DOHH2 (cell line): ENCODE results near the gene PRG3.

Source experiments
- H3F3A ChIP-seq: fragments of 200-600 bp; sonication (generic), shearing (Covaris generic); 2 replicates; pipeline ENCODE4 v1.6.0; 2016; ENCODE audit warnings: antibody characterized with exemption, mild to moderate bottlenecking; ENCODE audit not compliant: control insufficient read depth, insufficient read depth
- H3K27ac ChIP-seq: fragments of 200-600 bp; sonication (generic); 2 replicates; pipeline ENCODE4 v1.5.1; 2014; ENCODE audit warnings: low read depth, mild to moderate bottlenecking, low read length, moderate library complexity
- H3K27me3 ChIP-seq: fragments of 200-600 bp; sonication (generic); 2 replicates; pipeline ENCODE4 v1.6.1; 2014; ENCODE audit warnings: mild to moderate bottlenecking, low read length, mixed read lengths; ENCODE audit not compliant: control insufficient read depth
- H3K36me3 ChIP-seq: fragments of 200-600 bp; sonication (generic); 2 replicates; pipeline ENCODE4 v1.6.1; 2014; ENCODE audit warnings: mild to moderate bottlenecking, low read length, moderate library complexity, mixed read lengths; ENCODE audit not compliant: control insufficient read depth
- H3K4me1 ChIP-seq: fragments of 200-600 bp; sonication (generic); 2 replicates; pipeline ENCODE4 v1.6.1; 2014; ENCODE audit warnings: mild to moderate bottlenecking, low read length, mixed read lengths; ENCODE audit not compliant: control insufficient read depth
- H3K4me2 ChIP-seq: fragments of 200-600 bp; sonication (generic); 2 replicates; pipeline ENCODE4 v1.6.0; 2014; ENCODE audit warnings: mild to moderate bottlenecking, low read length, moderate library complexity
- H3K4me3 ChIP-seq: fragments of 200-600 bp; sonication (generic); 2 replicates; pipeline ENCODE4 v1.5.1; 2014; ENCODE audit warnings: mild to moderate bottlenecking, low read length, mixed read lengths
- H3K79me2 ChIP-seq: fragments of 200-600 bp; sonication (generic); 2 replicates; pipeline ENCODE4 v1.6.1; 2014; ENCODE audit warnings: mild to moderate bottlenecking, low read length, mixed read lengths; ENCODE audit not compliant: control insufficient read depth
- H3K9me2 ChIP-seq: fragments of 200-600 bp; sonication (generic); replicated peaks from 2 replicates; pipeline ENCODE4 v1.6.1; 2014; ENCODE audit warnings: mild to moderate bottlenecking, low read length, mixed read lengths; ENCODE audit not compliant: control insufficient read depth
- H3K9me3 ChIP-seq: fragments of 200-600 bp; sonication (generic); 2 replicates; pipeline ENCODE4 v1.6.1; 2014; ENCODE audit warnings: antibody characterized with exemption, low read length, mixed read lengths; ENCODE audit not compliant: control insufficient read depth, insufficient read depth
- H4K20me1 ChIP-seq: fragments of 200-600 bp; sonication (generic); 2 replicates; pipeline ENCODE4 v1.6.0; 2014; ENCODE audit warnings: low read depth, mild to moderate bottlenecking, antibody characterized with exemption, low read length, moderate library complexity; ENCODE audit not compliant: control insufficient read depth, insufficient read depth
- CTCF ChIP-seq: fragments of 200-600 bp; sonication (generic); IDR thresholded peaks from one replicate; pipeline ENCODE4 v1.5.1; 2014; ENCODE audit warnings: antibody characterized with exemption, mild to moderate bottlenecking, low read depth, low read length; ENCODE audit not compliant: poor library complexity, severe bottlenecking
- EZH2phosphoT487 ChIP-seq: fragments of 200-600 bp; sonication (generic); IDR thresholded peaks from 2 replicates; pipeline ENCODE4 v1.6.1; 2017; ENCODE audit warnings: borderline replicate concordance, mild to moderate bottlenecking, antibody characterized with exemption, low read length, moderate library complexity, mixed read lengths

PRG3 gene

DNA sequence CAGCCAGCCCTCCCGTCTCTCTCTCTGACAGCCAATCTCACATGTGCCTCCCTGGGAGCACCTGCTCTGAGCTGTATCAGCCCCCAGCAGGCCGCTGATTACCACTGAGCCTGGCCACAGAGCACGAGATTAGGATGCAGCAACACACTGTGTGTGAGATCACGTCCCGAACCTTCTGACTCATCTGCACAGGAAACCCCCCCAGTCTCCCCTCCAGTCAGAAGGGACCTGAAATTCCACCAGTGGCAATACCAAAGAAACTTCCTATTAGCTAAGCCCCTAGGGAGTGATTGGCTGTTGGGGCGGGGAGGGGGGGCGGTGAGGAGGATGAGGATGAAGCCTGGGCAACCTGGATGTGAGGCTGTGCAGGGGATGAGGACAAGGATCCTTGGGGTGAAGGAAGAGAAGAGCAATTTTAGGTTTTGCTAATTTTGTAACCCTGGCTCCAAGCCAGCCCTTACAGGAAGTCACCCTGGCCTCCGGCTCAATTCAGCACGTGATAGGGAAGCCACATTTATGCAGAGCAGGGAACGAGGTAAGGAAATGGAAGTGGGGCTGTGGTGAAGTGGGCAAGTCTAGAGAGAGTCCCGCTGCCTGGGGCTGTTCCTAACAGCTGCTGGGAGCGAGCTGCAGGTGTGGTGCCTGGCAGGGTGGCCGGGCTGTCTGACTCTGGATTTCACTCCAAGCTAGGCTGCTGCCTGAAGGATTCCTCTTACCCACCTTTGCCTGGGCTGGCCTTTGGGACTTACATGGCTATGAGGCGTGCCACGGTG is 44.0 kb upstream of the PRG3 start:
- Histone ChIP-seq H3K4me1 (peaks cover 52% of the 10 kb centered on the region), H3K27ac (peak overlapping the region; percentile 76), H3F3A (no peaks in the 10 kb centered on the region), H3K9me2 (no peaks in the 10 kb centered on the region), H3K36me3 (peaks cover 68% of the 10 kb centered on the region), H3K4me3 (peak overlapping the region; percentile 81), H3K9me3 (no peaks in the 10 kb centered on the region), H3K4me2 (peak overlapping the region; percentile 100), H4K20me1 (peaks cover 10% of the 10 kb centered on the region), H3K79me2 (peaks cover 69% of the 10 kb centered on the region), H3K27me3 (no peaks in the 10 kb centered on the region)
- no peak for TF ChIP-seq EZH2phosphoT487
- TF ChIP-seq CTCF: no peak

DNA sequence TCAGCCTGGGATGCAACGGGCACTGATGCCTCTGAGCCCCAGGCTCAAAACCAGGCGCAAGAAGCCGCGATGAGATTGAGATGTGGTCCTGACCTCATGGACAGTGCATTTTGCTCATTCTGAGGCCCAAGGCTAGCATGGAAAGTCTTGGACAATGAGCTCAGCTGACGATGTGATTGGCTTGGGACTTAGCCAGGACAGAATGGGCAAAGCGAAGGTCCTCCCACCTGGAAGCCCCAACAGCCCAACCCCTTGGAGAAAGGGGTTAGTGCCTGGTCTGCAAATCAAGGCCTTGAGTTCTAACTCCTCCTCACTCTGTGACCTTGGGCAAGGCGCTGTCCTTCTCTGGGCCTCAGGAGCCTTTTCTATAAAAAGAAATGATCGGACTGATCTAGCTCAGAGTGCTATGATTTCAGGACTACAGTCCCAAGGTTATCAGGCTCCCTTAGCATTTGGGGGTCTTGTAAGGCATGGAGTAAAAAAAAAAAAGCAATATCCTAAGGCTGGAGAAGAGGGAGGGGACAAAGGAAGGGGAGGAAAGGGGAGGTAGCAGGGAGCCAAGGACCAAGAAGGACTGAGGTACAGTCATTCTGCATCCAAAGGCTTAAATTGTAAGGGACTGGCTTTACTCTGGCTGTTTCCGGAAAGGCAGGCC is 43.3 kb upstream of the PRG3 start:
- Histone ChIP-seq H4K20me1 (peaks cover 10% of the 10 kb centered on the region), H3K27me3 (no peaks in the 10 kb centered on the region), H3K9me2 (no peaks in the 10 kb centered on the region), H3F3A (no peaks in the 10 kb centered on the region), H3K27ac (peak overlapping the region; percentile 76), H3K4me1 (peaks cover 52% of the 10 kb centered on the region), H3K4me2 (peak overlapping the region; percentile 100), H3K36me3 (peaks cover 75% of the 10 kb centered on the region), H3K79me2 (peaks cover 74% of the 10 kb centered on the region), H3K4me3 (peak overlapping the region; percentile 81), H3K9me3 (no peaks in the 10 kb centered on the region)
- TF ChIP-seq CTCF: no peak
- no peak for TF ChIP-seq EZH2phosphoT487

DNA sequence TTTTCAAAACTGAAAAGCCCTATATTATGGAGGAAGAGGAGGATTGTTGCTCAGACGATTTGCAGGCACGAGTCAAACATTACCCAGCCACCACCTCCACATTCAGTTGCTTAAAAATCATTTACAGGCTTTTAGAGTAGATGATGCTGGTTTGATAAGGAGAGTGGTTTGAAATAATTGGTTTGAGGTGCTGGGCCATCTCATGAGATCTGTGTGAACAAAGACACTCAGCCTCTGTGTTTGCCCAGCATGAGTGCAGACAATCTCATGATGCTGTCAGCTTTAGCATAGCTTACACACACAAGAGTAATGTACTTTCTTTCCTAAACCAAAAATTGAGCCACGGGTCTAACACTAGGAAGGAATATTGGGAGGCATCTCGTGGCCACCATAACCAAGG is 41.7 kb upstream of the PRG3 start:
- Histone ChIP-seq H3K4me3 (no peak overlapping the region), H3K9me3 (no peaks in the 10 kb centered on the region), H3F3A (0 out of 2 replicates have a peak, but pooled peaks cover 2% of the 10 kb centered on the region), H3K36me3 (peaks cover 90% of the 10 kb centered on the region), H3K4me2 (0 out of 2 replicates have a peak overlapping the region, but pooled peaks have one; percentile 15), H4K20me1 (peaks cover 11% of the 10 kb centered on the region), H3K4me1 (peaks cover 50% of the 10 kb centered on the region), H3K27me3 (no peaks in the 10 kb centered on the region), H3K27ac (no peak overlapping the region), H3K9me2 (no peaks in the 10 kb centered on the region), H3K79me2 (peaks cover 86% of the 10 kb centered on the region)
- TF ChIP-seq CTCF (no peak), EZH2phosphoT487 (no peak)
